GM10248 (cell line): ENCODE data around the gene RGL1.

Experiments
- CTCF ChIA-PET: fragments of 300-600 bp; sonication (Branson Sonifier 250); formaldehyde crosslinking; extraction: SDS; loops from one replicate; lab custom pipeline; 2021; ENCODE audit warnings: antibody characterized with exemption; lab: Yijun Ruan, JAX
- POLR2A ChIA-PET: fragments of 350-650 bp; sonication (Branson Sonifier 250); formaldehyde crosslinking; extraction: SDS; loops from one replicate; lab custom pipeline; 2020; ENCODE audit warnings: antibody characterized with exemption; lab: Yijun Ruan, JAX
- DNase-seq: peaks from one replicate; pipeline ENCODE4 v3.0.0; 2012; ENCODE audit errors: extremely low spot score
- CTCF ChIP-seq: IDR thresholded peaks from 2 replicates; pipeline ENCODE4 v1.5.1; 2012; ENCODE audit warnings: mild to moderate bottlenecking, low read depth; ENCODE audit errors: extremely low read depth, missing control alignments, control extremely low read depth

Gene RGL1

GRCh38 chr1:183871601-183872000 lies 66.7 kb downstream of the RGL1 start:
- no peak for DNase-seq
- CTCF ChIA-PET, result interaction anchor here (0.9 to 1.5 kb wide), 6 partner anchors 9 to 216 kb away, joined by 3 to 9 read pairs (median 6); no protein-coding TSS in a partner anchor
- no peak for TF ChIP-seq CTCF
- POLR2A ChIA-PET, result no interaction called here

- ChIA-PET CTCF (no interaction called here), POLR2A (no interaction called here)
- DNase-seq, result no peak
- TF ChIP-seq CTCF, result no peak
Measured at GRCh38 chr1:183872403-183872802, 67.5 kb downstream of the RGL1 start.

GRCh38 chr1:183873642-183874041 lies 68.7 kb downstream of the RGL1 start:
- DNase-seq, result peak; percentile 32

GRCh38 chr1:183876309-183876708 lies 71.4 kb downstream of the RGL1 start:
- TF ChIP-seq CTCF, result no peak
- DNase-seq, result no peak
- ChIA-PET POLR2A (no interaction called here), CTCF (no interaction called here)

More at GRCh38 chr1:183873642-183874041, 68.7 kb downstream of the RGL1 start:
- ChIA-PET CTCF (interaction anchor here (0.9 to 1.8 kb wide), 5 partner anchors 9 to 218 kb away, joined by 3 to 7 read pairs (median 5); no protein-coding TSS in a partner anchor), POLR2A (no interaction called here)
- no peak for TF ChIP-seq CTCF

GRCh38 chr1:183877053-183877720 lies 72.3 kb downstream of the RGL1 start:
- TF ChIP-seq CTCF, result no peak
- CTCF ChIA-PET, result interaction anchor here (0.9 to 1.5 kb wide), 4 partner anchors 12 to 39 kb away, joined by 3 to 4 read pairs (median 4); no protein-coding TSS in a partner anchor
- DNase-seq, result no peak
- POLR2A ChIA-PET, result no interaction called here

GRCh38 chr1:183879494-183879893 lies 74.6 kb downstream of the RGL1 start:
- no peak for DNase-seq
- no peak for TF ChIP-seq CTCF
- POLR2A ChIA-PET, result no interaction called here
- CTCF ChIA-PET, result interaction anchor here (1.2 to 1.5 kb wide), 5 partner anchors 13 to 224 kb away, joined by 3 to 6 read pairs (median 3); no protein-coding TSS in a partner anchor
